K562 (cell line): Measurements from ENCODE around the gene RBFOX1. TPM values are rescaled to one million over a fixed set of nuclear protein-coding genes. Genes with fewer than 3 reads are reported as not detected.

Experiments used
- ATAC-seq: fragments of 200-7000 bp; cut with Tn5 transposase; 3 replicates; pipeline ENCODE4 v1.9.1; 2020; ENCODE audit warnings: moderate library complexity
- BruUV-seq: library from RNA; stranded (reverse); fragments of 400-500 nt; replicated peaks from 2 replicates; lab custom pipeline; 2021; lab: Mats Ljungman, UMichigan
- CTCF ChIA-PET: fragments of 300-600 bp; formaldehyde crosslinking; extraction: SDS; loops from one replicate; lab custom pipeline; 2021; ENCODE audit warnings: low intra/inter-chr PET ratio; lab: Yijun Ruan, JAX
- POLR2A ChIA-PET: fragments of 300-600, 350-650 bp; sonication (Branson Sonifier 250); formaldehyde crosslinking; extraction: SDS; loops from one replicate; lab custom pipeline; 2021; ENCODE audit warnings: antibody characterized with exemption, inconsistent platforms; lab: Yijun Ruan, JAX
- DNase-seq, 4 experiments: peaks; one replicate each; pipeline versions ENCODE4 v3.0.0 to v3.0.0-alpha.2; 2011 to 2018; ENCODE audit warnings: low spot score in 3 of 4, mixed read lengths in 3 of 4; ENCODE audit errors: extremely low read depth in 1 of 4
- FAIRE-seq: peaks from 2 replicates; lab custom pipeline; 2011; peaks lifted over from hg19 to GRCh38; lab: Jason Lieb, UNC
- H2AFZ ChIP-seq: 2 replicates; pipeline ENCODE4 v1.6.0; 2011; ENCODE audit warnings: low read depth, low read length, control low read depth, inconsistent platforms
- H3K27ac ChIP-seq: fragments of 200-600 bp; 3 replicates; pipeline ENCODE4 v1.8.0; 2011; ENCODE audit warnings: low read depth, mild to moderate bottlenecking, control low read depth, inconsistent platforms, low read length, moderate library complexity, mixed read lengths; ENCODE audit errors: extremely low read depth
- H3K27me3 ChIP-seq, 2 experiments: fragments of 300-600 bp in 1 of 2; 2 replicates in 1 of 2; 3 replicates in 1 of 2; pipeline versions ENCODE4 v1.6.0 to v1.8.0; 2011; ENCODE audit warnings: inconsistent platforms in 2 of 2, low read length in 2 of 2, mild to moderate bottlenecking in 1 of 2, mixed read lengths in 1 of 2, moderate library complexity in 1 of 2; ENCODE audit not compliant: control insufficient read depth in 2 of 2, insufficient read depth in 2 of 2
- H3K36me3 ChIP-seq: fragments of 300-600 bp; 3 replicates; pipeline ENCODE4 v1.8.0; 2011; ENCODE audit warnings: mild to moderate bottlenecking, low read length, inconsistent platforms; ENCODE audit not compliant: control insufficient read depth, insufficient read depth
- H3K4me1 ChIP-seq, 2 experiments: fragments of 200-600 bp in 1 of 2; replicated peaks in 1 of 2; 2 replicates in 1 of 2; 3 replicates in 1 of 2; pipeline versions ENCODE4 v1.5.1 to v1.8.0; 2011; ENCODE audit warnings: inconsistent platforms in 2 of 2, low read length in 2 of 2, mild to moderate bottlenecking in 1 of 2, mixed read lengths in 1 of 2, moderate library complexity in 1 of 2; ENCODE audit not compliant: control insufficient read depth in 2 of 2, insufficient read depth in 2 of 2
- H3K4me2 ChIP-seq: 2 replicates; pipeline ENCODE4 v1.6.1; 2011; ENCODE audit warnings: low read length, control low read depth, inconsistent platforms, mixed read lengths; ENCODE audit not compliant: insufficient read depth
- H3K4me3 ChIP-seq: fragments of 200-600 bp; sonication (generic), shearing (Covaris generic); 2 replicates; pipeline ENCODE4 v1.5.1; 2016; ENCODE audit warnings: control low read depth, inconsistent platforms
- H3K79me2 ChIP-seq: fragments of 200-600 bp; 3 replicates; pipeline ENCODE4 v1.8.0; 2011; ENCODE audit warnings: low read length, inconsistent platforms; ENCODE audit not compliant: control insufficient read depth, insufficient read depth
- H3K9ac ChIP-seq, 2 experiments: 2 replicates each; pipeline versions ENCODE4 v1.6.0 to v1.6.1; 2011; ENCODE audit warnings: low read depth in 2 of 2, low read length in 2 of 2, control low read depth in 1 of 2, inconsistent platforms in 1 of 2, mild to moderate bottlenecking in 1 of 2, mixed read lengths in 1 of 2; ENCODE audit not compliant: insufficient read depth in 1 of 2
- H3K9me1 ChIP-seq: one replicate; pipeline ENCODE4 v1.6.0; 2011; ENCODE audit warnings: inconsistent platforms, mild to moderate bottlenecking, low read length, moderate library complexity; ENCODE audit not compliant: control insufficient read depth, insufficient read depth
- H3K9me3 ChIP-seq: replicated peaks from 2 replicates; pipeline ENCODE4 v1.5.1; 2011; ENCODE audit warnings: low read depth, low read length, inconsistent platforms; ENCODE audit not compliant: control insufficient read depth, insufficient read depth
- H4K20me1 ChIP-seq: replicated peaks from 2 replicates; pipeline ENCODE4 v1.6.1; 2011; ENCODE audit warnings: low read length, inconsistent platforms, mixed read lengths; ENCODE audit not compliant: control insufficient read depth, insufficient read depth
- BDP1 ChIP-seq: IDR thresholded peaks from 3 replicates; pipeline ENCODE4 v1.6.1; 2011; ENCODE audit not compliant: insufficient read length, insufficient read depth
- E4F1 ChIP-seq: fragments of 250-450 bp; sonication (Bioruptor Pico); IDR thresholded peaks from 2 replicates; pipeline ENCODE4 v1.5.0; 2021; ENCODE audit warnings: mild to moderate bottlenecking, borderline replicate concordance
- KLF6 ChIP-seq: fragments of 250-450 bp; sonication (Bioruptor Pico); IDR thresholded peaks from 2 replicates; pipeline ENCODE4 v1.4.0; 2020; ENCODE audit warnings: mild to moderate bottlenecking, moderate library complexity, borderline replicate concordance
- MAZ ChIP-seq, 2 experiments: fragments of 450-650 bp in 1 of 2; sonication (generic) in 1 of 2; formaldehyde crosslinking; IDR thresholded peaks in 1 of 2; conservative IDR thresholded peaks in 1 of 2; 2 replicates each; pipeline versions ENCODE4 v1.4.0 to v1.5.0; 2020; ENCODE audit warnings: mild to moderate bottlenecking in 1 of 2, missing genetic modification reagents in 1 of 2
- MEF2A ChIP-seq: IDR thresholded peaks from 2 replicates; pipeline ENCODE4 v1.6.1; 2011; ENCODE audit warnings: low read depth, mild to moderate bottlenecking, low read length, moderate library complexity; ENCODE audit not compliant: control insufficient read depth
- SLC30A9 ChIP-seq: fragments of 250-450 bp; sonication (Bioruptor Pico); IDR thresholded peaks from 2 replicates; pipeline ENCODE4 v1.8.0; 2022; ENCODE audit warnings: mild to moderate bottlenecking, moderate library complexity
- STAT5A ChIP-seq: IDR thresholded peaks from 2 replicates; pipeline ENCODE4 v1.6.1; 2012; ENCODE audit warnings: low read length, inconsistent platforms, borderline replicate concordance
- VEZF1 ChIP-seq: fragments of 200-800 bp; sonication (Bioruptor generic); IDR thresholded peaks from 2 replicates; pipeline ENCODE4 v1.6.1; 2017; ENCODE audit warnings: missing genetic modification characterization, missing compliant biosample characterization
- ZNF212 ChIP-seq: fragments of 450-650 bp; formaldehyde crosslinking; IDR thresholded peaks from 2 replicates; pipeline ENCODE4 v1.4.0; 2020; ENCODE audit warnings: mild to moderate bottlenecking
- WGBS: fragments of 100-300 bp; shearing (Covaris generic); methylation state at CpG from one replicate; pipeline ENCODE4 v1.1.6; 2016; ENCODE audit warnings: low coverage, mixed read lengths; ENCODE audit not compliant: insufficient coverage; ENCODE audit errors: missing lambda C conversion rate; 5-methylcytosine and 5-hydroxymethylcytosine counted together
- in situ Hi-C: fragments of 300-500 bp; cut with MboI; formaldehyde crosslinking; loops from 4 replicates; pipeline ENCODE4 v1.15.0; 2018; ENCODE audit warnings: inconsistent platforms, mixed read lengths
- intact Hi-C: fragments of 100-400 bp; cut with micrococcal nuclease; formaldehyde crosslinking; loops from 2 replicates; pipeline ENCODE4 v1.14.2; 2022
- polyA plus RNA-seq, 8 experiments: library from polyadenylated mRNA; depleted of rRNA in 4 of 8; stranded (reverse) in 5 of 8; unstranded in 3 of 8; fragments of >200 nt; fragmentation: Nextera tagmentation in 2 of 8; fragmentation: Illumina TruSeq in 1 of 8; extraction: Ambion mirVana in 2 of 8; extraction: Trizol in 1 of 8; gene quantifications; 2 replicates each; pipeline versions ENCODE4 v1.2.1 to v1.2.3, GENCODE V29; 2011 to 2014; ENCODE audit warnings: inconsistent platforms in 1 of 8, missing spikeins in 1 of 8
- total RNA-seq, 7 experiments: library from RNA; depleted of rRNA in 6 of 7; stranded (reverse); fragments of >200 nt in 6 of 7; fragmentation: Illumina TruSeq in 2 of 7; extraction: Trizol in 2 of 7; gene quantifications; 2 replicates each; pipeline versions ENCODE4 v1.2.1 to v1.2.3, GENCODE V29; 2011 to 2021; ENCODE audit warnings: low replicate concordance in 1 of 7

The RBFOX1 gene
- total and polyA plus RNA-seq, 9 of the 15 experiments (the other 6 are each of a cell fraction or from before 2014, with no cell fraction given): 0.03 TPM; not detected in 8

GRCh38 chr16:7629571-7629970 lies 296.9 kb downstream of the RBFOX1 start (continued):
- TF ChIP-seq E4F1: no peak
- TF ChIP-seq SLC30A9: no peak
- TF ChIP-seq VEZF1 (CRISPR knock-in tag): no peak

GRCh38 chr16:7637446-7637845 lies 304.8 kb downstream of the RBFOX1 start:
- no peaks in the 10 kb centered on the region for H3K9me1 ChIP-seq
- in situ Hi-C loops (no loop called here), intact Hi-C loops (no loop called here)
- no peak overlapping the region for H2AFZ ChIP-seq
- peaks cover 0 to 8% of the 10 kb centered on the region in 2 experiments; a peak in 2 of 5 replicates for H3K27me3 ChIP-seq
- WGBS: 4% methylated on average over 4 of the region's 4 CpGs
- 0 out of 2 replicates have a peak, but pooled peaks cover 3% of the 10 kb centered on the region for H4K20me1 ChIP-seq
- DNase-seq (no peak), ATAC-seq (no peak), FAIRE-seq (no peak)
- ChIA-PET POLR2A (no interaction called here), CTCF (no interaction called here)
- H3K4me3 ChIP-seq: no peak overlapping the region
- no peaks in the 10 kb centered on the region for H3K4me1 ChIP-seq
- no peaks in the 10 kb centered on the region for H3K9me3 ChIP-seq
- TF ChIP-seq MEF2A (no peak), MAZ (CRISPR knock-in tag; conservative IDR thresholded peaks at IDR 0.05 in 1 of 2, IDR thresholded peaks at IDR 0.05 in 1 of 2) (no peak), KLF6 (CRISPR knock-in tag) (no peak), BDP1 (no peak), STAT5A (no peak), ZNF212 (CRISPR knock-in tag) (no peak)
- no TSS peak for BruUV-seq
- H3K79me2 ChIP-seq: no peaks in the 10 kb centered on the region
- H3K9ac ChIP-seq: no peak overlapping the region
- H3K4me2 ChIP-seq: no peak overlapping the region
- H3K36me3 ChIP-seq: no peaks in the 10 kb centered on the region
- H3K27ac ChIP-seq: no peak overlapping the region
